GM21717 (cell line): Measurements from ENCODE around the gene IL17F.

Source experiments
- ATAC-seq: cut with Tn5 transposase; IDR thresholded peaks from one replicate; pipeline ENCODE4 v1.9.1; 2021; ENCODE audit warnings: mild to moderate bottlenecking, moderate library complexity; ENCODE audit not compliant: unreplicated experiment

The IL17F gene

GRCh38 chr6:52191824-52192223 is 52.5 kb downstream of the IL17F start:
- ATAC-seq = no peak

GRCh38 chr6:52190409-52190808 is 53.9 kb downstream of the IL17F start:
- no peak for ATAC-seq

- no peak for ATAC-seq
Observed at GRCh38 chr6:52189974-52190373, 54.3 kb downstream of the IL17F start.

- ATAC-seq = no peak
Observed at GRCh38 chr6:52187098-52187497, 57.2 kb downstream of the IL17F start.
